IMR-90 (cell line): Measurements from ENCODE around the gene CRYGC. TPM values are rescaled to one million over a fixed set of nuclear protein-coding genes. Genes with fewer than 3 reads are reported as not detected.

Experiments used
- ATAC-seq: fragments of 200-7000 bp; cut with Tn5 transposase; 2 replicates; pipeline ENCODE4 v1.9.1; 2020; ENCODE audit warnings: low read depth, mild to moderate bottlenecking, moderate library complexity
- BruUV-seq: library from RNA; stranded (reverse); fragments of 400-500 nt; replicated peaks from 2 replicates; lab custom pipeline; 2021; lab: Mats Ljungman, UMichigan
- CTCF ChIA-PET: fragments of 300-600 bp; formaldehyde crosslinking; extraction: SDS; loops from one replicate; lab custom pipeline; 2021; ENCODE audit warnings: antibody characterized with exemption; lab: Yijun Ruan, JAX
- POLR2A ChIA-PET: fragments of 300-600 bp; sonication (Branson Sonifier 250); formaldehyde crosslinking; loops from one replicate; lab custom pipeline; 2022; ENCODE audit warnings: antibody characterized with exemption; ENCODE audit not compliant: unreplicated experiment; lab: Charles Lee
- DNase-seq: peaks from one replicate; pipeline ENCODE4 v3.0.0; 2013
- H2AFZ ChIP-seq: replicated peaks from 2 replicates; pipeline ENCODE3; 2013; ENCODE audit warnings: low read length, mild to moderate bottlenecking; ENCODE audit not compliant: poor library complexity
- H2AK5ac ChIP-seq: 2 replicates; pipeline ENCODE4 v1.6.1; 2013; ENCODE audit warnings: low read depth, low read length, inconsistent platforms
- H2AK9ac ChIP-seq: replicated peaks from 2 replicates; pipeline ENCODE3; 2013; ENCODE audit warnings: mild to moderate bottlenecking, low read depth, low read length, moderate library complexity; ENCODE audit not compliant: poor library complexity
- H2BK120ac ChIP-seq: 2 replicates; pipeline ENCODE4 v1.6.1; 2013; ENCODE audit warnings: low read depth, low read length, inconsistent platforms
- H2BK15ac ChIP-seq: 3 replicates; pipeline ENCODE4 v1.6.1; 2013; ENCODE audit warnings: low read depth, low read length, inconsistent platforms
- H2BK20ac ChIP-seq: 2 replicates; pipeline ENCODE4 v1.6.1; 2013; ENCODE audit warnings: low read depth, mild to moderate bottlenecking, inconsistent platforms, low read length, moderate library complexity
- H2BK5ac ChIP-seq: 2 replicates; pipeline ENCODE4 v1.6.1; 2013; ENCODE audit warnings: mild to moderate bottlenecking, low read depth, low read length, inconsistent platforms; ENCODE audit not compliant: poor library complexity, severe bottlenecking
- H3K14ac ChIP-seq: replicated peaks from 2 replicates; pipeline ENCODE4 v1.6.1; 2013; ENCODE audit warnings: low read depth, low read length, inconsistent platforms
- H3K18ac ChIP-seq: 2 replicates; pipeline ENCODE4 v1.6.1; 2013; ENCODE audit warnings: low read depth, low read length, control low read depth
- H3K23ac ChIP-seq: 2 replicates; pipeline ENCODE4 v1.6.1; 2013; ENCODE audit warnings: low read depth, low read length, inconsistent platforms
- H3K27ac ChIP-seq: 2 replicates; pipeline ENCODE4 v1.5.1; 2013; ENCODE audit warnings: mild to moderate bottlenecking, control low read depth, low read length; ENCODE audit not compliant: insufficient read depth
- H3K27me3 ChIP-seq: 2 replicates; pipeline ENCODE4 v1.6.1; 2013; ENCODE audit warnings: low read length; ENCODE audit not compliant: control insufficient read depth, insufficient read depth
- H3K36me3 ChIP-seq: 2 replicates; pipeline ENCODE4 v1.6.1; 2013; ENCODE audit warnings: low read length, mixed read lengths; ENCODE audit not compliant: control insufficient read depth, insufficient read depth
- H3K4ac ChIP-seq: 2 replicates; pipeline ENCODE4 v1.6.1; 2013; ENCODE audit warnings: low read depth, low read length, inconsistent platforms
- H3K4me1 ChIP-seq: 2 replicates; pipeline ENCODE4 v1.6.1; 2013; ENCODE audit warnings: low read length, mixed read lengths; ENCODE audit not compliant: control insufficient read depth, insufficient read depth
- H3K4me2 ChIP-seq: 2 replicates; pipeline ENCODE4 v1.6.1; 2013; ENCODE audit warnings: low read depth, mild to moderate bottlenecking, control low read depth, low read length, moderate library complexity
- H3K4me3 ChIP-seq: 2 replicates; pipeline ENCODE4 v1.5.1; 2013; ENCODE audit warnings: low read depth, mild to moderate bottlenecking, control low read depth, low read length, moderate library complexity; ENCODE audit not compliant: insufficient read depth
- H3K56ac ChIP-seq: 2 replicates; pipeline ENCODE4 v1.6.1; 2013; ENCODE audit warnings: low read length, inconsistent platforms; ENCODE audit not compliant: insufficient read depth; ENCODE audit errors: extremely low read depth
- H3K79me1 ChIP-seq, 2 experiments: 2 replicates each; pipeline ENCODE4 v1.6.1; 2013; ENCODE audit warnings: low read length in 2 of 2, inconsistent platforms in 1 of 2, low read depth in 1 of 2
- H3K9ac ChIP-seq: 2 replicates; pipeline ENCODE4 v1.6.1; 2013; ENCODE audit warnings: low read depth, low read length, control low read depth
- H3K9me1 ChIP-seq: 2 replicates; pipeline ENCODE4 v1.6.1; 2013; ENCODE audit warnings: low read length, inconsistent platforms; ENCODE audit not compliant: insufficient read depth
- H3K9me3 ChIP-seq: 2 replicates; pipeline ENCODE4 v1.6.1; 2013; ENCODE audit warnings: low read length; ENCODE audit not compliant: control insufficient read depth, insufficient read depth
- H4K20me1 ChIP-seq: 2 replicates; pipeline ENCODE4 v1.6.1; 2013; ENCODE audit warnings: low read length, inconsistent platforms; ENCODE audit not compliant: insufficient read depth
- H4K5ac ChIP-seq: 2 replicates; pipeline ENCODE4 v1.6.1; 2013; ENCODE audit warnings: mild to moderate bottlenecking, low read depth, low read length, control low read depth
- H4K8ac ChIP-seq, 2 experiments: 2 replicates each; pipeline ENCODE4 v1.6.1; 2013; ENCODE audit warnings: low read depth in 2 of 2, low read length in 2 of 2, control low read depth in 1 of 2, inconsistent platforms in 1 of 2
- H4K91ac ChIP-seq: 2 replicates; pipeline ENCODE4 v1.6.1; 2013; ENCODE audit warnings: low read depth, low read length, inconsistent platforms; ENCODE audit not compliant: insufficient read depth
- CEBPB ChIP-seq: IDR thresholded peaks from 2 replicates; pipeline ENCODE4 v1.6.1; 2012; ENCODE audit warnings: low read depth, low read length, improper control_type of control experiment
- NFE2L2 ChIP-seq: fragments of 150-350 bp; IDR thresholded peaks from 2 replicates; pipeline ENCODE4 v1.6.1; 2016; ENCODE audit warnings: low read depth, mild to moderate bottlenecking, low read length
- POLR2A ChIP-seq: IDR thresholded peaks from 2 replicates; pipeline ENCODE4 v1.6.1; 2012; ENCODE audit warnings: mild to moderate bottlenecking, low read depth, low read length
- RAD21 ChIP-seq: IDR thresholded peaks from 2 replicates; pipeline ENCODE4 v1.6.1; 2012; ENCODE audit warnings: low read length, improper control_type of control experiment
- RCOR1 ChIP-seq: IDR thresholded peaks from 2 replicates; pipeline ENCODE4 v1.6.1; 2012; ENCODE audit warnings: mild to moderate bottlenecking, low read length, improper control_type of control experiment; ENCODE audit not compliant: insufficient replicate concordance
- SMC3 ChIP-seq: fragments of 150-350 bp; IDR thresholded peaks from 2 replicates; pipeline ENCODE4 v1.6.1; 2016; ENCODE audit warnings: low read depth, mild to moderate bottlenecking, antibody characterized with exemption, low read length, moderate library complexity
- WGBS, 2 experiments: methylation state at CpG; one replicate each; pipeline versions ENCODE4 v1.1.5 to v1.1.7; 2013; ENCODE audit warnings: missing lambda C conversion rate in 2 of 2; ENCODE audit not compliant: insufficient read length in 1 of 2; ENCODE audit errors: extremely low coverage in 2 of 2; 5-methylcytosine and 5-hydroxymethylcytosine counted together
- dilution Hi-C: fragments of 300-500 bp; cut with HindIII; formaldehyde crosslinking; loops from one replicate; pipeline ENCODE4 v1.14.3; 2018; ENCODE audit warnings: low sequenced_read_pairs; ENCODE audit not compliant: unreplicated experiment
- in situ Hi-C: fragments of 300-500 bp; cut with MboI; formaldehyde crosslinking; loops from 3 replicates; pipeline ENCODE4 v1.14.3; 2019; ENCODE audit warnings: low sequenced_read_pairs, inconsistent platforms, mixed read lengths
- intact Hi-C: fragments of 100-400 bp; cut with micrococcal nuclease; formaldehyde crosslinking; loops from 2 replicates; pipeline ENCODE4 v1.10.0; 2022
- polyA plus RNA-seq, 3 experiments: library from polyadenylated mRNA; depleted of rRNA; stranded (reverse); fragments of >200 nt; gene quantifications; 2 replicates each; pipeline ENCODE4 v1.2.3, GENCODE V29; 2012; ENCODE audit warnings: low replicate concordance in 1 of 3
- total RNA-seq: library from RNA; depleted of rRNA; stranded (reverse); fragments of >200 nt; gene quantifications from 2 replicates; pipeline ENCODE4 v1.2.3, GENCODE V29; 2012
- TF ChIP-seq, protein P1 (sequence below): fragments of 150-350 bp; IDR thresholded peaks from 2 replicates; pipeline ENCODE4 v1.6.1; 2016; ENCODE audit warnings: low read depth, mild to moderate bottlenecking, low read length, moderate library complexity, borderline replicate concordance

CRYGC gene
- total and polyA plus RNA-seq, 2 of the 4 experiments (the other 2 are of a cell fraction) = not detected

DNA sequence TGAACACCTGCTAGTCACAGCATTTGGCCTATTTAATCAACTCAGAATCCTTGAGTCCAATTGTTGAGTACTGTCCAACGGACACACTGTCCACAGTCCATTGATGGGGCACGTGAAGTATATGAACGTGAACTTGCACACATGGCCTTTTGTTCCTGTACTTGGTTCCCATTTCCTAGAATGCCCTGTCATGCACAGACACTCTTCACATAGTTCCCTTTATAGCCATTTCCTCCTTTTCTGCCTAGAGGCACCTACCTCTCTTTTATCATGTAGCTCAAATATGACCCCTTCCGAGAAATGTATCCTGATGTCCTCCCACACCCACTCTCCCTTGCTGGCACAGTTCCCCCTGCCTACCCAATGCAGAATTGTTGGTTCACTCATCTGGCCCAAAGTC, 42.5 kb upstream of the CRYGC start:
- no peak overlapping the region for H4K91ac ChIP-seq
- H3K4ac ChIP-seq = no peak overlapping the region
- H2BK20ac ChIP-seq = no peak overlapping the region
- no peak overlapping the region for H2BK120ac ChIP-seq
- H3K14ac ChIP-seq = no peak overlapping the region
- BruUV-seq = no TSS peak
- no peak overlapping the region for H4K8ac ChIP-seq
- no peak for ATAC-seq
- H2AFZ ChIP-seq = no peak overlapping the region
- intact Hi-C loops = loop anchor here (10.0 kb wide), 1 partner anchor 183 kb away; no protein-coding TSS in a partner anchor
- H3K4me3 ChIP-seq = no peak overlapping the region
- in situ Hi-C loops = no loop called here
- ChIA-PET POLR2A (no interaction called here), CTCF (no interaction called here)
- no peaks in the 10 kb centered on the region for H4K20me1 ChIP-seq
- no peak overlapping the region for H2BK5ac ChIP-seq
- no peak overlapping the region for H3K56ac ChIP-seq
- H3K9me1 ChIP-seq = no peaks in the 10 kb centered on the region
- H3K36me3 ChIP-seq = no peaks in the 10 kb centered on the region
- H2BK15ac ChIP-seq = no peak overlapping the region
- no peak overlapping the region for H3K23ac ChIP-seq
- no peaks in the 10 kb centered on the region for H3K27me3 ChIP-seq
- H2AK9ac ChIP-seq = no peak overlapping the region
- no peak overlapping the region for H2AK5ac ChIP-seq
- WGBS, 2 experiments = 50% methylated on average over 1 of the region's 4 CpGs; no CpG with 5 or more reads in 1 of the 2 experiments
- H3K9ac ChIP-seq = no peak overlapping the region
- H3K79me1 ChIP-seq = no peaks in the 10 kb centered on the region
- dilution Hi-C loops = no loop called here
- H4K5ac ChIP-seq = no peak overlapping the region
- H3K18ac ChIP-seq = no peak overlapping the region
- TF ChIP-seq RAD21 (no peak), NFE2L2 (no peak), SMC3 (no peak), RCOR1 (no peak), POLR2A (no peak), CEBPB (no peak)
- TF ChIP-seq, protein P1, sequence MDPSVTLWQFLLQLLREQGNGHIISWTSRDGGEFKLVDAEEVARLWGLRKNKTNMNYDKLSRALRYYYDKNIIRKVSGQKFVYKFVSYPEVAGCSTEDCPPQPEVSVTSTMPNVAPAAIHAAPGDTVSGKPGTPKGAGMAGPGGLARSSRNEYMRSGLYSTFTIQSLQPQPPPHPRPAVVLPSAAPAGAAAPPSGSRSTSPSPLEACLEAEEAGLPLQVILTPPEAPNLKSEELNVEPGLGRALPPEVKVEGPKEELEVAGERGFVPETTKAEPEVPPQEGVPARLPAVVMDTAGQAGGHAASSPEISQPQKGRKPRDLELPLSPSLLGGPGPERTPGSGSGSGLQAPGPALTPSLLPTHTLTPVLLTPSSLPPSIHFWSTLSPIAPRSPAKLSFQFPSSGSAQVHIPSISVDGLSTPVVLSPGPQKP = no peak
- no peak overlapping the region for H3K27ac ChIP-seq
- no peak overlapping the region for H3K4me2 ChIP-seq
- no peaks in the 10 kb centered on the region for H3K9me3 ChIP-seq
- DNase-seq = no peak
- H3K4me1 ChIP-seq = no peaks in the 10 kb centered on the region
